ENCODE measurements around the gene PROK1. TPM values are rescaled to one million over a fixed set of nuclear protein-coding genes. Genes with fewer than 3 reads are reported as not detected.

The PROK1 gene
- total RNA-seq, 6 experiments from 2014 or later: not detected

- no peak for TF ChIP-seq CTCF (IDR thresholded peaks at IDR 0.05)
- H3K9me3 Mint-ChIP-seq: no peaks in the 10 kb centered on the region
- H3K4me1 Mint-ChIP-seq (ENCODE audit: low read depth): no peaks in the 10 kb centered on the region
- no peaks in the 10 kb centered on the region for H3K36me3 Mint-ChIP-seq (ENCODE audit: low read depth)
- DNase-seq: no peak
- H3K27me3 Mint-ChIP-seq (ENCODE audit: insufficient read depth): peaks cover 29% of the 10 kb centered on the region
- no peak overlapping the region for H3K27ac Mint-ChIP-seq
- H3K4me3 Mint-ChIP-seq: no peak overlapping the region
These were observed 47.3 kb downstream of the PROK1 start for GRCh38 chr1:110498270-110498669.

GRCh38 chr1:110501488-110502132 lies 50.7 kb downstream of the PROK1 start:
- no peaks in the 10 kb centered on the region for H3K9me3 Mint-ChIP-seq
- no peak overlapping the region for H3K27ac Mint-ChIP-seq
- H3K4me1 Mint-ChIP-seq (ENCODE audit: low read depth): no peaks in the 10 kb centered on the region
- H3K4me3 Mint-ChIP-seq: no peak overlapping the region
- no peaks in the 10 kb centered on the region for H3K36me3 Mint-ChIP-seq (ENCODE audit: low read depth)
- no peak for DNase-seq
- no peak for TF ChIP-seq CTCF (IDR thresholded peaks at IDR 0.05)
- peaks cover 54% of the 10 kb centered on the region for H3K27me3 Mint-ChIP-seq (ENCODE audit: insufficient read depth)

GRCh38 chr1:110502402-110503151 lies 51.6 kb downstream of the PROK1 start:
- Mint-ChIP-seq H3K27me3 (ENCODE audit: insufficient read depth) (peaks cover 55% of the 10 kb centered on the region), H3K36me3 (ENCODE audit: low read depth) (no peaks in the 10 kb centered on the region), H3K9me3 (no peaks in the 10 kb centered on the region), H3K4me3 (no peak overlapping the region), H3K27ac (no peak overlapping the region), H3K4me1 (ENCODE audit: low read depth) (no peaks in the 10 kb centered on the region)
- DNase-seq: no peak
- no peak for TF ChIP-seq CTCF (IDR thresholded peaks at IDR 0.05)

- Mint-ChIP-seq H3K9me3 (no peaks in the 10 kb centered on the region), H3K27ac (no peak overlapping the region), H3K36me3 (ENCODE audit: low read depth) (no peaks in the 10 kb centered on the region), H3K4me1 (ENCODE audit: low read depth) (no peaks in the 10 kb centered on the region), H3K27me3 (ENCODE audit: insufficient read depth) (peaks cover 54% of the 10 kb centered on the region), H3K4me3 (no peak overlapping the region)
- no peak for TF ChIP-seq CTCF (IDR thresholded peaks at IDR 0.05)
- no peak for DNase-seq
These were observed 52.5 kb downstream of the PROK1 start for GRCh38 chr1:110503471-110503870.

GRCh38 chr1:110504226-110504625 lies 53.3 kb downstream of the PROK1 start:
- no peak for DNase-seq
- H3K36me3 Mint-ChIP-seq (ENCODE audit: low read depth): no peaks in the 10 kb centered on the region
- TF ChIP-seq CTCF (IDR thresholded peaks at IDR 0.05): no peak
- H3K4me3 Mint-ChIP-seq: no peak overlapping the region
- H3K27me3 Mint-ChIP-seq (ENCODE audit: insufficient read depth): peaks cover 46% of the 10 kb centered on the region
- no peak overlapping the region for H3K27ac Mint-ChIP-seq
- H3K4me1 Mint-ChIP-seq (ENCODE audit: low read depth): no peaks in the 10 kb centered on the region
- no peaks in the 10 kb centered on the region for H3K9me3 Mint-ChIP-seq

Data from HFFc6 (cell line).